Endothelial cell of umbilical vein (primary cell): ENCODE measurements around the gene RGS19. TPM values are rescaled to one million over a fixed set of nuclear protein-coding genes. Genes with fewer than 3 reads are reported as not detected.
"Not testable (repeated sequence)": the region's sequence is repeated elsewhere in the genome, so short reads cannot be mapped to it uniquely, and the experiment has no call there.

Experiments
- BruUV-seq: library from RNA; stranded (reverse); fragments of 400-500 nt; replicated peaks from 2 replicates; lab custom pipeline; 2021; lab: Mats Ljungman, UMichigan
- CTCF ChIA-PET: fragments of 300-600, 350-600 bp; sonication (Branson Sonifier 250); formaldehyde crosslinking; loops from one replicate; lab custom pipeline; 2021; ENCODE audit warnings: antibody characterized with exemption, inconsistent platforms; lab: Charles Lee
- POLR2A ChIA-PET: fragments of 300-600, 350-600 bp; sonication (Branson Sonifier 250); formaldehyde crosslinking; loops from one replicate; lab custom pipeline; 2021; ENCODE audit warnings: antibody characterized with exemption, inconsistent platforms; lab: Charles Lee
- DNase-seq: peaks from one replicate; pipeline ENCODE4 v3.0.0-alpha.2; 2011; ENCODE audit warnings: low read depth, low spot score
- FAIRE-seq: peaks from 2 replicates; lab custom pipeline; 2011; peaks lifted over from hg19 to GRCh38; lab: Jason Lieb, UNC
- H2AFZ ChIP-seq: 2 replicates; pipeline ENCODE4 v1.6.0; 2012; ENCODE audit warnings: low read depth, low read length, control low read depth, inconsistent platforms
- H3K27ac ChIP-seq: 2 replicates; pipeline ENCODE4 v1.5.1; 2011; ENCODE audit warnings: low read depth, mild to moderate bottlenecking, control low read depth, low read length, moderate library complexity; ENCODE audit not compliant: insufficient read depth
- H3K27me3 ChIP-seq, 2 experiments: 2 replicates each; pipeline versions ENCODE4 v1.6.0 to v1.6.1; 2011; ENCODE audit warnings: low read length in 2 of 2, mixed read lengths in 1 of 2; ENCODE audit not compliant: control insufficient read depth in 2 of 2, insufficient read depth in 2 of 2
- H3K36me3 ChIP-seq, 2 experiments: 2 replicates in 1 of 2; 3 replicates in 1 of 2; pipeline ENCODE4 v1.5.1; 2011; ENCODE audit warnings: low read length in 2 of 2, mild to moderate bottlenecking in 1 of 2, moderate library complexity in 1 of 2; ENCODE audit not compliant: control insufficient read depth in 2 of 2, insufficient read depth in 2 of 2; ENCODE audit errors: extremely low read depth in 1 of 2
- H3K4me1 ChIP-seq: 3 replicates; pipeline ENCODE4 v1.5.1; 2011; ENCODE audit warnings: mild to moderate bottlenecking, low read length; ENCODE audit not compliant: control insufficient read depth, insufficient read depth; ENCODE audit errors: extremely low read depth
- H3K4me2 ChIP-seq: 2 replicates; pipeline ENCODE4 v1.6.1; 2011; ENCODE audit warnings: low read length, control low read depth, mixed read lengths; ENCODE audit not compliant: insufficient read depth
- H3K4me3 ChIP-seq, 3 experiments: fragments of 200-600 bp in 1 of 3; sonication (generic), shearing (Covaris generic) in 1 of 3; replicated peaks in 1 of 3; 2 replicates each; pipeline ENCODE4 v1.5.1; 2011 to 2016; ENCODE audit warnings: control low read depth in 3 of 3, low read length in 3 of 3, mild to moderate bottlenecking in 2 of 3, inconsistent platforms in 1 of 3, low read depth in 1 of 3, moderate library complexity in 1 of 3; ENCODE audit not compliant: insufficient read depth in 1 of 3
- H3K79me2 ChIP-seq: 2 replicates; pipeline ENCODE4 v1.6.0; 2012; ENCODE audit warnings: low read length, inconsistent platforms; ENCODE audit not compliant: control insufficient read depth, insufficient read depth
- H3K9ac ChIP-seq: replicated peaks from 2 replicates; pipeline ENCODE3; 2011; ENCODE audit warnings: low read length, control low read depth; ENCODE audit not compliant: insufficient read depth; ENCODE audit errors: extremely low read depth
- H3K9me1 ChIP-seq: replicated peaks from 3 replicates; pipeline ENCODE4 v1.6.0; 2011; ENCODE audit warnings: mild to moderate bottlenecking, low read length; ENCODE audit not compliant: control insufficient read depth, insufficient read depth; ENCODE audit errors: extremely low read depth
- H3K9me3 ChIP-seq: replicated peaks from 2 replicates; pipeline ENCODE4 v1.5.1; 2012; ENCODE audit warnings: low read length, inconsistent platforms; ENCODE audit not compliant: control insufficient read depth, insufficient read depth
- H4K20me1 ChIP-seq: replicated peaks from 2 replicates; pipeline ENCODE3; 2011; ENCODE audit warnings: mild to moderate bottlenecking, low read length; ENCODE audit not compliant: control insufficient read depth, insufficient read depth; ENCODE audit errors: extremely low read depth
- CTCF ChIP-seq, 2 donors: IDR thresholded peaks; 1 replicate in 1 of 2; 2 replicates in 1 of 2; pipeline ENCODE4 v1.5.1; 2011; ENCODE audit warnings: low read length in 2 of 2, mild to moderate bottlenecking in 2 of 2, moderate library complexity in 2 of 2, control low read depth in 1 of 2, inconsistent platforms in 1 of 2, low read depth in 1 of 2; ENCODE audit not compliant: insufficient read depth in 1 of 2; ENCODE audit errors: extremely low read depth in 1 of 2
- EZH2 ChIP-seq: IDR thresholded peaks from 2 replicates; pipeline ENCODE4 v1.6.1; 2012; ENCODE audit warnings: borderline replicate concordance, low read depth, mild to moderate bottlenecking, moderate library complexity, low read length, inconsistent platforms; ENCODE audit not compliant: severe bottlenecking
- FOS ChIP-seq: IDR thresholded peaks from 2 replicates; pipeline ENCODE4 v1.6.1; 2011; ENCODE audit warnings: mild to moderate bottlenecking, low read length, moderate library complexity, borderline replicate concordance; ENCODE audit not compliant: insufficient read depth
- GATA2 ChIP-seq: IDR thresholded peaks from 2 replicates; pipeline ENCODE4 v1.7.0; 2011; ENCODE audit warnings: low read depth, mild to moderate bottlenecking, moderate library complexity, mixed read lengths, low read length; ENCODE audit not compliant: insufficient read length, insufficient read depth
- JUN ChIP-seq: IDR thresholded peaks from 2 replicates; pipeline ENCODE4 v1.6.1; 2011; ENCODE audit warnings: borderline replicate concordance, low read depth; ENCODE audit not compliant: insufficient read length, insufficient read depth
- MAX ChIP-seq: IDR thresholded peaks from 2 replicates; pipeline ENCODE4 v1.6.1; 2011; ENCODE audit not compliant: insufficient read depth, insufficient read length
- MYC ChIP-seq: IDR thresholded peaks from one replicate; pipeline ENCODE4 v1.6.1; 2011; ENCODE audit warnings: mild to moderate bottlenecking, low read depth, low read length
- POLR2A ChIP-seq: IDR thresholded peaks from 2 replicates; pipeline ENCODE4 v1.6.1; 2012; ENCODE audit warnings: low read depth, mild to moderate bottlenecking, control low read depth, low read length
- dilution Hi-C: fragments of 300-500 bp; cut with MboI; formaldehyde crosslinking; loops from one replicate; pipeline ENCODE4 v1.15.0; 2019; ENCODE audit warnings: low sequenced_read_pairs; ENCODE audit not compliant: extremely low pct_ligation_motif_present
- intact Hi-C: fragments of 100-400 bp; cut with micrococcal nuclease; formaldehyde crosslinking; loops from one replicate; pipeline ENCODE4 v1.10.0; 2022
- polyA plus RNA-seq, 4 experiments: library from polyadenylated mRNA; depleted of rRNA in 3 of 4; stranded (reverse) in 3 of 4; unstranded in 1 of 4; fragments of >200 nt; gene quantifications; 2 replicates each; pipeline versions ENCODE4 v1.2.1 to v1.2.3, GENCODE V29; 2011 to 2012; ENCODE audit warnings: missing spikeins in 1 of 4
- total RNA-seq: library from RNA; stranded (reverse); gene quantifications from 2 replicates; pipeline ENCODE4 v1.2.3, GENCODE V29; 2021

RGS19 gene
- total and polyA plus RNA-seq, 2 donors (not counting 3 experiments of a cell fraction or from before 2014, with no cell fraction given) = 27.8 to 33.7 TPM

- Histone ChIP-seq H3K79me2 (no peaks in the 10 kb centered on the region), H3K9ac (no peak overlapping the region), H4K20me1 (no peaks in the 10 kb centered on the region), H3K27ac (no peak overlapping the region), H2AFZ (no peak overlapping the region), H3K4me3 (no peak overlapping the region), H3K36me3 (no peaks in the 10 kb centered on the region), H3K9me3 (no peaks in the 10 kb centered on the region), H3K4me1 (no peaks in the 10 kb centered on the region), H3K4me2 (no peak overlapping the region), H3K9me1 (no peaks in the 10 kb centered on the region), H3K27me3 (peaks cover 9 to 10% of the 10 kb centered on the region in 2 experiments)
- POLR2A ChIA-PET = no interaction called here
- TF ChIP-seq CTCF (IDR thresholded peaks at IDR 0.05; ENCODE audit: extremely low read depth in 1 of 2, insufficient read depth in 1 of 2, low read depth in 1 of 2, low read length in 2 of 2) (no peak), MYC (no peak), JUN (no peak), EZH2 (no peak), FOS (no peak), POLR2A (no peak), MAX (no peak), GATA2 (no peak)
- BruUV-seq = no TSS peak
- no peak for FAIRE-seq
- dilution Hi-C loops = no loop called here
- CTCF ChIA-PET = interaction anchor here (1.1 to 8.0 kb wide), 7 partner anchors 17 to 810 kb away, joined by 4 to 66 read pairs (median 18); partner anchors contain the start of genes LKAAEAR1, PRPF6 and SAMD10
- DNase-seq = no peak
- intact Hi-C loops = no loop called here
Measured at GRCh38 chr20:64119301-64119680, 40.0 kb upstream of the RGS19 start.

- CTCF ChIA-PET = interaction anchor here (1.6 to 8.0 kb wide), 2 partner anchors 33 to 78 kb away, joined by 6 to 66 read pairs; partner anchors contain the start of gene LKAAEAR1
- H3K9me3 ChIP-seq, H3K27ac ChIP-seq, dilution Hi-C loops, H3K27me3 ChIP-seq, intact Hi-C loops, DNase-seq, H2AFZ ChIP-seq, H3K36me3 ChIP-seq, FAIRE-seq, POLR2A ChIA-PET, H3K79me2 ChIP-seq, H3K4me3 ChIP-seq, H4K20me1 ChIP-seq, H3K9me1 ChIP-seq, H3K9ac ChIP-seq, BruUV-seq, H3K4me2 ChIP-seq, H3K4me1 ChIP-seq: not testable (repeated sequence)
Measured at GRCh38 chr20:64117432-64117777, 38.1 kb upstream of the RGS19 start.
